ENCODE measurements around the gene CD34.
A peak's percentile ranks its signal among the peaks of the same experiment; 100 is the strongest.

CD34 gene

DNA sequence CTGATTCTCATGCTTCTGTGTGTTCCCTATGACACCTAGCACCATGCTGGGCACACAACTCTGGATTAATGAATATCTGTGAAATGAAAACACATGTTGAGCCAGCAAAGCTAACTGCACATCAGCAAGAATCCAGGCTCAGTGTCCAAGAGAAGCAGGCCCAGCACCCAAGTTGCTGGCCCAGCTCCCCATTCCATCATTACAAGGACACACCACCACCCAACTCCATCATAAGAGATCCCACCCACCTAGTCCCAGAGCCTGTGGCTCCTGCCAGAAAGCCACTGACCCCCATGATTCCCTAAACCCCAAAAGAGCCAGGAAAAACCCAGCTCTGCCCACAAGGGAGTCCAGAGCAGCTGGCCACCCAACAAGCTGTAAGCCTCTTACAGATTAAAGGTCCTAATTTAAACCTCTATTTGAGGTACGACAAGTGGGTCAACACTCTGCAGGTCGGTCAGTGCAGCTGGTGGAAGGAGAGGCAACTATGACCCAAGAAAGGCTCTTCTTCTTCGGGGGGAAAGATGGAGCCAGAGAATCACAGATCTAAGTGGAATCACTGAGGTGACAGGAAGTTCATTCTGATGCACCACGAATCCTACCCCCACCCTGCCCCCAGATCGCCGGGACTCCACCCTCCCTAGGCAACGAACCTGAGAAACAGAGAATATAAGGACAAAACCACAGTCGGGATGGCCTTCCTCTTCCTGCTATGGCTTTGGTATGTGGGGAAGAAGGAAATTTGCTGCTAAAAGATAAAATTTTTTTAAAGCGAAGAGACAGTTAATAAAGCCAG is 58.2 kb downstream of the CD34 start:
- TF ChIP-seq CTCF (IDR thresholded peaks at IDR 0.05; ENCODE audit: low read depth, low read length), result no peak
- no peak overlapping the region for H3K4me3 ChIP-seq (ENCODE audit: low read depth, low read length)
- no peak for DNase-seq (ENCODE audit: low read depth, low spot score)
- in situ Hi-C loops (cut with HindIII; ENCODE audit: low sequenced_read_pairs), result no loop called here

DNA sequence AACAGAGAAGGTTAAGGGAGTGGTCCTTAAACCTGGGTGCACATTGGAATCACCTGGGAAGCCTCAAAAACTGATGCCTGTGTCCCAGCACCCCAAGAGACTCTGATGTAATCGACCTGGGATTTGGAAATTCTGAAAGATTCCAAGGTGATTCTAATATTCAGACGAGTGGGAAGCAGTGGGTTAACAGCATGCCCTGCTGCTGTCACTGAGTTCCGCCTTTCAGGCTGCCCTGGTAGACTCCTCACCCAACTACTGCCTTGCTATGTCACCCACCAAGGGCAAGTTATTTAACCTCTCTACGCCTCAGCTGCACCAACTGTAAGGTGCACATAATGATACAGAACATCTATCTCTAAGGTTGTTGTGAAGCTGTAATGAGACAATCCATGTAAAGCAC is 59.2 kb downstream of the CD34 start:
- H3K4me3 ChIP-seq (ENCODE audit: low read depth, low read length), result no peak overlapping the region
- no peak for TF ChIP-seq CTCF (IDR thresholded peaks at IDR 0.05; ENCODE audit: low read depth, low read length)
- in situ Hi-C loops (cut with HindIII; ENCODE audit: low sequenced_read_pairs), result no loop called here
- no peak for DNase-seq (ENCODE audit: low read depth, low spot score)

DNA sequence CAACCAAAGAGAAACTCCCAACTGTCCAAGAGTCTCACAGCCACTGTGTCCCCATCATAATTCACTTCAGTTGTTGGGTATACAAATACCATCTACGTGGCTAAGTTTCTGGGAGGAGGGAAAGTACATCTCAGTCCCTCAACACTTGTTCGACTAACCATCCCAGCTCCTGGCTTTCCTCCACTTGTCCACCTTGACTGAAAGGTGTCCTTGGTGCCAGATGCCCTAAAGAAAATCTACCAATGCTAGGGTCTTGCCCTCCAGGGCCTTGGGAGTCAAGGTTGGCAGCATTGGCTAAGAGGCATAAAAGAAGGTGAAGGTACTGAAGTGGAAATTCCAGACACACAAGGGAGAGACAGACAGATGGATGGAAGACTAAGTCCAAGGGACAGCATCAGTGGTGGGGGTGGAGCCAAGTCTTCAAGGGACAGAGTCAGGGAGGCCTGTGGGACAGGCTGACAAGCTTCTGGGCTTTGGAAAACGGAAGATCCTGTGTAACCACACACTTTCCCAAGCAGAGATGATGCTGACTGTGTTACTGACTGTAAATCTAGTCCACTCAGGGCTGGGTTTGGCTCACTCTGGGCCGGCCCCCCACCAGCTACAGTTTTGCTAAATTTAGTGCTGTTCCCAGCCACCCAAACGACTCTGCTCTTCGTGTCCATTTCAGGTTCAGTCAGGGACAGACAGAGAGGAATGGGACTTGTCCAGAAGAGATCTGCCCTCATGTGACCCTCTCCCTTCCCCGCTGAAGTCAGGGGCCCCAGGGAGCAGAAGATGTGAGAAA is 60.1 kb downstream of the CD34 start:
- DNase-seq (ENCODE audit: low read depth, low spot score), result no peak
- TF ChIP-seq CTCF (IDR thresholded peaks at IDR 0.05; ENCODE audit: low read depth, low read length), result no peak
- H3K4me3 ChIP-seq (ENCODE audit: low read depth, low read length), result no peak overlapping the region
- in situ Hi-C loops (cut with HindIII; ENCODE audit: low sequenced_read_pairs), result no loop called here

- in situ Hi-C loops (cut with HindIII; ENCODE audit: low sequenced_read_pairs), result no loop called here
- DNase-seq (ENCODE audit: low read depth, low spot score), result no peak
- TF ChIP-seq CTCF (IDR thresholded peaks at IDR 0.05; ENCODE audit: low read depth, low read length), result no peak
- H3K4me3 ChIP-seq (ENCODE audit: low read depth, low read length), result no peak overlapping the region
Observed at GRCh38 chr1:207849646-207850045, 61.3 kb downstream of the CD34 start.

- no peak overlapping the region for H3K4me3 ChIP-seq (ENCODE audit: low read depth, low read length)
- TF ChIP-seq CTCF (IDR thresholded peaks at IDR 0.05; ENCODE audit: low read depth, low read length), result no peak
- in situ Hi-C loops (cut with HindIII; ENCODE audit: low sequenced_read_pairs), result no loop called here
- no peak for DNase-seq (ENCODE audit: low read depth, low spot score)
Observed at GRCh38 chr1:207849016-207849415, 61.9 kb downstream of the CD34 start.

DNA sequence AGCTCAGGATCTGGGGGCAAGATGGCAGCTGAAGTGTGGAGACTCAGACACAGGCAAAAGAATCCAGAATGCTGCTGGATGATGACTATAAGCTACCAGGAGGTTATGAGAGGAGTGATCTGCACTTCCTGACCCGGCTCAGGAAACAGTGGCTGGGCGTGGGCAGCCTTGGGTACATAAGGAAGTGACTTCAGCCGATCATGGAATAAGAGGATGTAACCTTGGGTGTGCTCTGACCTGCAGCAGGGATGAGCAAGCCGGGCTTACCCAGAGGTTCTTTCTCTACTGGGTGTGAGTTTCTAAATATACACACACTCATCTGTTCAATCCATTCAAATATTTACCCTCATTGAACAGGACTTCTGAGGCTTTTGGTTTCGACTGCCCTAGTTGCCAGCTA is 62.7 kb downstream of the CD34 start:
- in situ Hi-C loops (cut with HindIII; ENCODE audit: low sequenced_read_pairs), result no loop called here
- H3K4me3 ChIP-seq (ENCODE audit: low read depth, low read length), result no peak overlapping the region
- peak; percentile 65 for DNase-seq (ENCODE audit: low read depth, low spot score)

More for the DNA sequence above, 62.7 kb downstream of the CD34 start:
- no peak for TF ChIP-seq CTCF (IDR thresholded peaks at IDR 0.05; ENCODE audit: low read depth, low read length)
